Kidney capillary endothelial cell (primary cell): Measurements from ENCODE around the gene CYB5D1.
A peak's percentile ranks its signal among the peaks of the same experiment; 100 is the strongest.
"Not testable (repeated sequence)": the region's sequence is repeated elsewhere in the genome, so short reads cannot be mapped to it uniquely, and the experiment has no call there.

ENCODE experiments used
- DNase-seq: peaks from one replicate; pipeline ENCODE4 v3.0.0-alpha.2; 2018; ENCODE audit warnings: low spot score

The CYB5D1 gene

GRCh38 chr17:7856011-7856810 is 1.6 kb upstream of the CYB5D1 start:
- peak; percentile 73 for DNase-seq

- DNase-seq, result peak; percentile 98
These were observed 741 bp upstream of the CYB5D1 start, which contains the start of gene NAA38 for GRCh38 chr17:7856811-7857712. Gene NAA38, minus strand, starts transcription at chr17:7857559. Its CDS starts 96 bp downstream, at chr17:7857463.

GRCh38 chr17:7858522-7858810 is 663 bp downstream of the CYB5D1 start:
- peak; percentile 49 for DNase-seq

GRCh38 chr17:7859028-7859427 is 1.2 kb downstream of the CYB5D1 start:
- DNase-seq, result no peak

DNA sequence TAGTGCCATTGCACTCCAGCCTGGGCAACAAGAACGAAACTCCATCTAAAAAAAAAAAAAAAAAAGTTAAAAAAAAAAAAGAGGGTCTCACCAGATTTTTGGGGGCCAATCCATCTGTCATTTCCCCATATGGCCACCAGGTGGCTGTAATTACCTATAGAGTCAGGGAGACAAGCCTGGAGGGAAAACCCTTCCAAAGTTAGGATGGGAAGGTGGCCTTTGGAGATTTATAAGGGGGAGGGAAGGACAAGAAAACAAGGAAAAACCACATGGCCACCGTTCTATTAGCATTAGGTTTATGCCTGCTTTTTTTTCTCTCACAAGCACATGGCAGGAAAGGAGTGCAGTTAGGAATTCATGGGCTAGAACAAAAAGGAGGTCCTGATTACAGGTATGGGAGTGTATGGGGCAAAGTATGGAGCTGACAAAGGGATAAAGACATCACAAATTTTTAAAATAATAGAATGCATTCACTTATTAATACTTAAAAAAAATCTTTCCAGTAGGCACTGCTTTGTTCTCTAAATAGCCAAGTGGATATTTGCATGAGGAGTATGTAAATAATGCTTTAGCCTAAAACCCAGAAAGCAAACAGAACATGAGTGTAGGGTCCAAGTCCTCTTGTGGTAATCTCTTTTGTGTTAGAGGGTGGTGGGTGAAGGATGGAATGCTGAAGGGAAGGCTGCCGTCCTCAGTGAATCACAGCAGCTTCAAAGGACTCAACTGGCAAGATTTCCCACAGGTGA is 5.1 kb downstream of the CYB5D1 start:
- no peak for DNase-seq

GRCh38 chr17:7864384-7864783 is 6.6 kb downstream of the CYB5D1 start:
- DNase-seq, result not testable (repeated sequence)

DNA sequence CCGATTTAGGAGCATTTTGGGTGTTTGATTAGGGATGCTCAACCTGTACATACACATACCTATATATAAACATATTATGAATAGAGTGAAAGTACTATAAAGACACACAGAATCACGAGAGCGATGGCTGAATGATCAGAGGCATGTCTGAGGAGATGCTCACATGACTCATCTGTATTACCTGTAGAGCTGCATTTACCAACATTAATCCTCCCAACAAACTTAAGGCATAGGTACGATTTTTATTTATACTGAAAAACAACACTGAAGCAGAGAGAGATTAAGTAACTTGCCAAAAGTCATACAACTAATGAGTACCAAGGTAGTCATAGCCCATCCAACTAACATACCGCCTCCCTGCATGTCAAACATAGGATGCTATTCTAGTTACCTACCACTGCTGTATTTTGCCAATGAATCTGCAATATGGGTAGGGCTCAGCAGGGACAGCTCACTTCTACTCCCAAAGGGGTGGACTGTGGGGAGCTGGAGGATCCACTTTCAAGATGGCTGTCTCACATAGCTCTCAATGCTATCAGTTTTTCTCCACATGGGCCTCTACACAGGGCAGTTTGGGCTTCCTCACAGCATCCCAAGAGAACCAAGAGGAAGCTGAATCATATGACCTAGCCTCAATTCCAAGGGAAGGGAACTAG is 7.3 kb downstream of the CYB5D1 start:
- DNase-seq, result no peak

DNA sequence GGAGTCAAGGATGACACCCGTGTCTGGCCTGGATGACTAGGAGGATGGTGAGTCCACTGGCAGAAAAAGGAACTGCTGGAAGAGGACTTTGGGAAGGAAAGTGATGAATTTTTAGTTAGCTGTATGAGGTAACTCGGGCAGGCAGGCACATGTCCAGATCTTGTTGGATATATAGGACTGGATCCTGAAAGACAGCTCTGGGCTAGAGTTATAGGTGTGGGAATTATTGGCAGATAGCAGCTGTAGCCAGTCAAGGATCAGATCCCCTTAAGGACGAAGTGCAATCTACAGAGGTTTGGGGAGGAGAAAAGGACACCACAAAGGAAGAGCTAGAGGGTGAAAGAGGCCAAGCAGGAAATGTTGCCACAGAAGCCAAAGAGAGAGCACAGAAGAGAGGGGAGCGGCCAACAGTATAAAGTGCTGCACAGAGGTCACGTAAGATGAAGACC is 10.1 kb downstream of the CYB5D1 start:
- no peak for DNase-seq

DNA sequence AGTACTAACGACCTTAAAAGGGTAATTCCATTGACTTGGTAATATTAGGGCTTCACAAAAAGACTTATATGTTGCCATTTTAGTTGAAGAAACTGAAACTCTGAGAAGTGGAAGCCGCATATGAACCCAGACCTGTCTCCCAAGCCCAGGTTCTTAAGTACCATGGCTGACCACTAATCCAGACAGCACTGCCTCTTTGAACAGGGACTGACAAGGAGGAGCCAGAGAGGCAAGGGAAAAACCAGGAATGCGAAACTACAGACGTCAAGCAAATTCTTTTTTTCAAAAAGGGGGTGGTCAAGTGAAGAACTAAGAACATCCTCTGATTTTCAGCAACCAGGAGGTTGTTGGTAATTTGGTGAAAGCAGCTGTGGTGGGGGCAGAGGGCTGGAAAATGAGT is 15.2 kb downstream of the CYB5D1 start:
- no peak for DNase-seq

- DNase-seq, result no peak
These were observed 18.1 kb downstream of the CYB5D1 start for GRCh38 chr17:7875804-7876370.

DNA sequence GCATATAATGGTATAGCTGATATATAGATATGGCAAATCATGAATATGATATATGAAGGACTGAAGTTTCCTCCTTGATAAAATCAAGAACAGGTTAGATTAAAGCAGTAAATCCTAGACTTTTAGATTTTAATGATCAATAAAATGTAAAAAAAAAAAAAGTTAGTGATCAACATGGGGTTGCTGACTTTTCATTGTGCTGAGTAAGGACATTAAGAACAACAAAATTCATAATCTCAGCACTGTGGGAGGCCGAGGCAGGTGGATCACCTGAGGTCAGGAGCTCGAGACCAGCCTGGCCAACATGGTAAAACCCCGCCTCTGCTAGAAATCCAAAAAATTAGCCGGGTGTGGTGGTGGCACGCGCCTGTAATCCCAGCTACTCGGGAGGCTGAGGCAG is 20.4 kb downstream of the CYB5D1 start:
- no peak for DNase-seq

DNA sequence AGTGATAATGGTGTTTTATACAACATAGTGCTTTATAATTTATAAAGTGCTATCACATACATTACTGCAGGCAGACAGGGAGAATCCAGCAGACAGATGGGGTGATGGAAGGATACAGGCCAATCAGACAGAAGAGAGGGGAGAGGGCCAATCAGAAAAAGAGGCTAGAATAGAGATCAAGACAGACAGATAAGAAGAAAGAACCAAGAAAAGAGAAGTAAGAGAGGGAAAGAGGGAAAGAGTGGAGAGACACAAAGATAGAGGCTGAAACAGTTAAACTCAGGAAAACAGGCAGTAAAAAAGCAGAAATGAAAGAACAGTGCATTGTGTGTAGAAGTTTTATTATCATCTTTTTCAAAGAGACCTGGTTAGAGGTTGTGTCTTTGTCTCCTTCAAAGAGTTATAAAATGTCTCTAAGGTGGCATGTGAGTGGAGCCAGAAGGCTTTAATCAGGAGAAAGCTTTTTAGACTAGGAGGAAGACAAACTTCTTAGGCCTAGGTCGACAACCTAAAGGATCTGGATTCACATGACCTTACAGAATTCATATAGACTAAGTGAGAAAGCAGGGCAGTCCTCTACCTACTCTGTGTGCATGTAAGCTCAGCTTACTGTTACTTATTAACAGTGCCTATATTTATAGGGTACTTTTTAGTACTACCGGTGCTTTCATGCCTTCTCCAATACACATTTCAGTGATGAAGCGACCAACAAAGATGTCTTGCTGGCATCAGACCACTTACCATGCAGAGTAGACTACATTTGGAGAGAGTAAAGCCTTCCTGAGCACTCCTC is 22.5 kb downstream of the CYB5D1 start:
- no peak for DNase-seq

- no peak for DNase-seq
These were observed 23.7 kb downstream of the CYB5D1 start for GRCh38 chr17:7881276-7882054.

DNA sequence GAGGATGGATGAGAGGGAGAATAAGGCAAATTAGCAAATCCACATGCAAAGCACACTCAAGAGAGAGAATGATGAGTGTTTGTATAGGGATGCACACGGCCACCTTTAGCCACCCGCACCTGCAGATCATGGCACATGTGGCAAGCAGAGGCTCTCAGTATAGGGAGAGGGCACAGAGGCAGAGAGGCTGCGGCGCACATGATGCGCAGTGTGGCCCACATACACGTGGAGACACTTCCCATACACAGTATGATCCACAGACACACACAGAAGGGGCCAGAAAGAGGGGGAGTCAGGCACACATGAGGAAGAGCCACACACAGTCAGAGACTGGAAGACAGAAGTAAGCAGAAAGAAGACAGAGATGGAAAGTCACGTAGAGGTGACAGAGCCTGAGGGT is 24.3 kb downstream of the CYB5D1 start:
- no peak for DNase-seq

GRCh38 chr17:7882629-7883028 is 24.8 kb downstream of the CYB5D1 start:
- DNase-seq, result no peak

GRCh38 chr17:7883781-7884386 is 26.1 kb downstream of the CYB5D1 start:
- peak; percentile 25 for DNase-seq

- no peak for DNase-seq
These were observed 27.0 kb downstream of the CYB5D1 start for GRCh38 chr17:7884581-7885366.

GRCh38 chr17:7885367-7886226 is 27.8 kb downstream of the CYB5D1 start:
- DNase-seq, result peak; percentile 30
